Hematopoietic multipotent progenitor cell treated with erythropoietin and hydrocortisone succinate and interleukin-3 and kit ligand, for 8 days (in vitro differentiated cells): ENCODE measurements around the gene TNIK.

Experiments
- DNase-seq: peaks from one replicate; pipeline ENCODE4 v3.0.0-alpha.2; 2015

TNIK gene

GRCh38 chr3:171221104-171221503 is 239.1 kb downstream of the TNIK start:
- DNase-seq, result no peak

DNA sequence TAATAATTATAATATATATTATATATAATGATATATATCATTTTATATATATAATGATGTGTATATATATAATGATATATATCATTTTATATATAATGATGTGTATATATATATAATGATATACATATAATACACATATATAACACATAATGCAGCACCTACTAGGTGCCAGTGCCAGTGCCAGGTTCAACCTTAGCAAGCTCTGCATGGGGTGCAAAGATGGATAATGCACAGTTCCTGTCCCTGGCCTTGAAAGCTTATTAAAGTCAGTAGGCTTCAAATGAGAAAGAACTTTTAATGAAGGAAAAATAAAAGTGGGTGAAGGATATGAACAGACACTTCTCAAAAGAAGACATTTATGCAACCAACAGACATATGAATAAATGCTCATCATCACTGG is 240.9 kb downstream of the TNIK start:
- no peak for DNase-seq

DNA sequence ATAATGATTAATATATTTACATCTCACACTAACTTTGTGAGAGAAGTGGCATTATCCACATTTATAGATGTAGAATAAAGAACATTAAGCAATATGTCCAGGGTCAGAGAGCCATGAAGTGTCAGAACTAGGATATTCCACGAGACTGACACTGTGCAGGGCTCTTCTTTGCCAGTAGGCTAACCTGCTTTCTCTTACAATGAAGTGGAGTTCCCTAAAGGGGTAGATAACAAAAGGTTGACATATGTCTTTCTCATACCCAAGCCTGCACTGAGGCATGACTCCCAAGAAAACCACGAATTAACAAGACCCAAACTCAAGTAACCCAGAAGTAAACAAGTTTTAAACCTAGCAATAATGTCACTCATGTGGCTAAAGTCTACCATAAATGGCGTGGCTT is 242.1 kb downstream of the TNIK start:
- no peak for DNase-seq

GRCh38 chr3:171213907-171214306 is 246.3 kb downstream of the TNIK start:
- no peak for DNase-seq

DNA sequence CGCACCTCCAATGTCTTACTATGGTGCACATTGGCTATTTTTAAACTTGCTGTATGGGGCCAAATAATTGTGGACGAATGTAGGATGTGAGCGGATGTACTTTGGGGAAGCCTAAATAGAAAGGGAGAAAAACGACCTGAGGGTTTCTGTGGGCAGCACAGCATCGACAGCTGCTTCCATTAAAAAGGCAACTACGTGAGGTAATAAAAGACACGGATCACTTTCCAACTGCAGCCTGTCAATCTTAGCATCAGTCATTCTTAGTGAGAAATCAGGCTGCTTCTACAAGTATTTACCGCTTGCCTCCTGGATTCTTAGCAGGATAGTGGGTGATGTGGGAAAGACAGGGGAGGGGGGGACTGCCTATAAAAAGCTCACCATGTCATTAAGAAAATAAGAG is 247.0 kb downstream of the TNIK start:
- DNase-seq, result no peak

- DNase-seq, result no peak
Observed at GRCh38 chr3:171212648-171213047, 247.6 kb downstream of the TNIK start.

- no peak for DNase-seq
Observed at GRCh38 chr3:171206283-171206682, 253.9 kb downstream of the TNIK start.

- DNase-seq, result no peak
Observed at GRCh38 chr3:171204942-171205341, 255.3 kb downstream of the TNIK start.

- no peak for DNase-seq
Observed at GRCh38 chr3:171201825-171202224, 258.4 kb downstream of the TNIK start.

DNA sequence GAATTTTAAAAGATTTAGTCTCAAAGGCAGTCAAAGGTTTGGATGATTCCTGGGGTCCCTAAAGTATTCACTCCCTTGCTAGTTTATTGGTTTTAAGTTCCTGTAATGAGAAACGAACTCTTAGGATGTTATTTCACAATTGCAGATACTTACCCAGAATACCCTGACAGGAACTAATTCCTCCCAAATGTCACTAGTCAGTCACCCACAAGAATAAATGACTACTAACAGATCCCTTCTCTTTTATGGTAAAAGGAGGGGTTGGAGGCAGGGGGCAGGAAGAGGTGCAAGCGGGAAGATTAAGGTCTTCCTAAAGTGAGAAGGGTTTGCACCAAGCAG is 259.5 kb downstream of the TNIK start:
- no peak for DNase-seq

DNA sequence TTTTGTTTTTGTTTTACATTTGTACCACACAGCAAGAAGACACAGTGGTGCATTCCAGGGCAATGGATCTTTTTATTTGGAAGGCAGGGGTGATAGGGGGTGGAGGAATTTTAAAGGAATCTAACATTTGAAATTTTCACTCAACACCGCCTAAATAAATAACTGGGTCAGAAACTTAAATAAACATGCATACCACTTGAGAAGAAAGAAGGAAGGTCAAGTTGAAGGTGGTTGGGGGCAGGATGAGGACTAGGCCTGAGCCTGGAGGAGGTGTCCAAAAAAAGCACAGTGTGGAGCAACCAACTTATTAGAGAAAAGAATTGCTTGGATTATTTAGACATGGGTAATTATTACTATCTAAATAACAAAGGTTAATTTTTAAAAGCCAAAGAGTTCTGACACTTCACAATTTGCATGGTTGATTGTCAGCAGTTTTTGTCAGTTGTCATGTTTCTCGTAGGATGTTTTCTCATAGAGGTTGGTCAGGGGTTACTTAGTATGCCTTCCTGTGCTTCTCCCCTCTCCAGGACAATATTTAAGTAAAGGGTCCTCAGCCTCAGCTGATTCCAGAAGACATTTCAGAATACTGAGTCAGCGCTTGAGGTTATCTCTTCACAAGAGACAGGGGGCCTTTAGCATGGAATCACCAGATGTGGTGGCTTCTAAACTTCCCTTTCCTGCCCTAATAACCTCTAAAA is 260.0 kb downstream of the TNIK start:
- DNase-seq, result no peak

- DNase-seq, result no peak
Observed at GRCh38 chr3:171199473-171199829, 260.8 kb downstream of the TNIK start.

- DNase-seq, result no peak
Observed at GRCh38 chr3:171198781-171199472, 261.3 kb downstream of the TNIK start.

DNA sequence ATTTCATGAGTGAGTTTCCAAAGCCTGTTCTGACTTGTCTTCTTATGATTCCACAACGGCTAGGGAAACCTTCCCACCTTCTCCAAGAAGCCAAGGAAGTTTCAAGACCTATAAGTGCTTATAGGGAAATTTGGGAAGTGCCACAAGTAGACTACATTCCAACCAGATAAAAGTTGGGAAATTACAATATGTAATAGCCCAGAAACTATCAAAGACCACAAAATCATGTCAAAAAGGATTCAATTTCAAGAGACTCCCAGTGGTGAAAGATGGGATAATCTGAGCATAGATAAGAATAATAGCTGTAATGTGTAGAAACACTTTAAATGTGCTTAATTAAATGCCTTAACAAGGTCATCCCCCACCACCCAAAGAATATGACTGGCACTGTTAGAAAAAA is 264.5 kb downstream of the TNIK start:
- no peak for DNase-seq

GRCh38 chr3:171194965-171195364 is 265.2 kb downstream of the TNIK start:
- DNase-seq, result no peak

DNA sequence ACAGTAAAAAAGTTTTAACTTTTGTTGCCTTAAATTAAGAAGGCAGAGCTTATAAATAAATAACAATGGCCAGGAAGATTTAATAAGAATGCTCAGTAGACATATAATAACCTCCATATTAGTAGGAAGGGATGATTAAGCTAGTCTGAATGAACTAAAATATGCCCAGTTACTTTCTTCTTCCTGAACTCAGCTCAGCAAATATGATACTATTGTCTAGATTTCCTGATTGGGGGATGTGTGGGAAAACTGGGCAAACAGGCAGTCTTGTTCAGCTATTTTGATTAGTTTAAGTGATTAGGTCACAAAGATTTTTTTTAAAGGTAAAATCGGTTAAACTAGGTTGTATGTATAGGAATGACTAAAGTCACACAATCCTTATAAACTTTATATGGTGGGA is 266.5 kb downstream of the TNIK start:
- no peak for DNase-seq

DNA sequence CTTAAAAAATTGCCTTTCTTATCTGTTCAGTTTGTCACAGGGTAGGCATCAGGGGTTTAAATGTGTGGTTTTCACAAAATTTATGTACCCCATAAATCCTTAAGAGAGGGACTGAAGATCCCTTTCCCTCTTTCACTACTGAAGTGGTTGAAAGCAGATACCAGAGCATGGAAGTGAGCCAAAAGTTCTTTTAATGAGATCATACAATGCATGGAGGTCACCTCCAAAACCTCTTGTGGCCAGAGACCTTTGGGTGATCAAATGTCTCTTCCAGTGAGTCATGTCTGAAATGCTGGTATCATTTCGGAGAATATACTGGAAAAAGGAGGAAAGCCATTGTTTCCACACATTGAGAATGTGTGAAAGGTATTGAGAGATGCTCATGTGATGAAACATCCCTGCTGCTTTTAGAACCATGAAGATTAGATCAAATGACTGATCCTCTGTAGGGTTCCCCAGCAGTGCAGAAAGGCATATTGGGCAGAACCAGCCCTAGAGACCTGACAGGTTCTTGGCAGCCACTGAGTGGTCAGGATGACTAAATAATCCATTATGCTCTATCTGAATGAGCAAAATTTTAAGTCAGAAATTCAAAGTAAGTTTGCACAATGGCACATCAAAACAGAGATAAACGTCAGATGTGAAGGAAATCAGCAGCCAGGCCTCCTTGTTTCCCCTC is 267.9 kb downstream of the TNIK start:
- DNase-seq, result peak; percentile 74

GRCh38 chr3:171190668-171191067 is 269.5 kb downstream of the TNIK start:
- no peak for DNase-seq

GRCh38 chr3:171189394-171190080 is 270.7 kb downstream of the TNIK start:
- DNase-seq, result no peak

- peak; percentile 67 for DNase-seq
Observed at GRCh38 chr3:171187706-171188290, 272.4 kb downstream of the TNIK start.

GRCh38 chr3:171186817-171187500 is 273.2 kb downstream of the TNIK start:
- DNase-seq, result peak; percentile 28

DNA sequence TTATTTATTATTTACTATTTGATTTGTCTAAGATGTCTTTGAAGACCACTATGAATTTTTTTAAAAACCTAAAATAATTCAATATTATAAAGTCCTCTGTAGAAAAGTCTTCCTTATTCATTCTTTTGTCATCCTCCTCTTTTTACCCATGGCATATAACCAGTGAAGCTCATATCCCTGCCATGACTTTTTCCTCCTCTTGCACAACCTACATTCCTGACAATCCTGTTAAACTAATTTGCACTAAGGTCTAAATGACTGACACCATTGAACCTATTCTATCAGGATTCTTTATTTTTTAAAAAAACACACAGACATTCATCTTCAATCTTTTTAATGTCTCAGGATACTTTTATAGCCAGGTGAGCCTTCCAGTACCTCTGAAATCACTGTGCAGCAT is 273.8 kb downstream of the TNIK start:
- DNase-seq, result no peak

- no peak for DNase-seq
Observed at GRCh38 chr3:171185959-171186358, 274.2 kb downstream of the TNIK start.
